GM12878 (cell line): ENCODE data around the gene IFNLR1. TPM values are rescaled to one million over a fixed set of nuclear protein-coding genes. Genes with fewer than 3 reads are reported as not detected.

ENCODE experiments used
- ATAC-seq: fragments of 200-7000 bp; cut with Tn5 transposase; 3 replicates; pipeline ENCODE4 v1.9.1; 2020; ENCODE audit warnings: mild to moderate bottlenecking, moderate library complexity
- BruUV-seq: library from RNA; stranded (reverse); fragments of 400-500 nt; replicated peaks from 2 replicates; lab custom pipeline; 2021; lab: Mats Ljungman, UMichigan
- CTCF ChIA-PET: fragments of 300-600 bp; sonication (Branson Sonifier 250); formaldehyde crosslinking; extraction: SDS; loops from one replicate; lab custom pipeline; 2021; ENCODE audit warnings: inconsistent platforms; lab: Yijun Ruan, JAX
- POLR2A ChIA-PET: fragments of 350-600 bp; formaldehyde crosslinking; extraction: SDS; loops from one replicate; lab custom pipeline; 2021; ENCODE audit warnings: inconsistent platforms; lab: Charles Lee
- RAD21 ChIA-PET: fragments of 300-600 bp; sonication (Branson Sonifier 250); formaldehyde crosslinking; loops from one replicate; lab custom pipeline; 2023; ENCODE audit warnings: antibody characterized with exemption; ENCODE audit not compliant: unreplicated experiment; lab: Charles Lee
- SMC1A ChIA-PET: fragments of 300-600 bp; sonication (Branson Sonifier 250); formaldehyde crosslinking; loops from one replicate; lab custom pipeline; 2023; ENCODE audit not compliant: unreplicated experiment, uncharacterized antibody; lab: Charles Lee
- DNase-seq: peaks from one replicate; pipeline ENCODE4 v3.0.0-alpha.2; 2011; ENCODE audit warnings: low read depth, low spot score
- FAIRE-seq: peaks from 3 replicates; lab custom pipeline; 2011; peaks lifted over from hg19 to GRCh38; lab: Jason Lieb, UNC
- H2AFZ ChIP-seq: 2 replicates; pipeline ENCODE4 v1.6.0; 2011; ENCODE audit warnings: low read depth, low read length, control low read depth; ENCODE audit not compliant: control insufficient read depth
- H3K27ac ChIP-seq: 2 replicates; pipeline ENCODE4 v1.5.1; 2011; ENCODE audit warnings: control low read depth; ENCODE audit not compliant: control insufficient read depth, insufficient read depth
- H3K27me3 ChIP-seq, 2 experiments: replicated peaks in 1 of 2; 2 replicates each; pipeline versions ENCODE4 v1.6.0 to v1.6.1; 2011; ENCODE audit warnings: low read length in 1 of 2; ENCODE audit not compliant: control insufficient read depth in 2 of 2, insufficient read depth in 2 of 2
- H3K36me3 ChIP-seq, 2 experiments: 2 replicates each; pipeline ENCODE4 v1.5.1; 2011; ENCODE audit warnings: low read length in 1 of 2; ENCODE audit not compliant: control insufficient read depth in 2 of 2, insufficient read depth in 2 of 2
- H3K4me1 ChIP-seq: 2 replicates; pipeline ENCODE4 v1.6.1; 2011; ENCODE audit warnings: mild to moderate bottlenecking, low read length, moderate library complexity, mixed read lengths; ENCODE audit not compliant: control insufficient read depth, insufficient read depth
- H3K4me2 ChIP-seq: 2 replicates; pipeline ENCODE4 v1.6.0; 2011; ENCODE audit warnings: control low read depth; ENCODE audit not compliant: control insufficient read depth, insufficient read depth
- H3K4me3 ChIP-seq: fragments of 200-600 bp; sonication (generic); 2 replicates; pipeline ENCODE4 v1.5.1; 2016
- H3K79me2 ChIP-seq: 2 replicates; pipeline ENCODE4 v1.6.0; 2011; ENCODE audit warnings: low read length; ENCODE audit not compliant: control insufficient read depth, insufficient read depth
- H3K9ac ChIP-seq: 2 replicates; pipeline ENCODE4 v1.8.0; 2011; ENCODE audit warnings: low read length, control low read depth, mixed read lengths; ENCODE audit not compliant: control insufficient read depth, insufficient read depth
- H3K9me3 ChIP-seq: replicated peaks from 3 replicates; pipeline ENCODE4 v1.5.1; 2011; ENCODE audit warnings: mild to moderate bottlenecking, low read length; ENCODE audit not compliant: control insufficient read depth, insufficient read depth
- H4K20me1 ChIP-seq: 2 replicates; pipeline ENCODE4 v1.6.0; 2011; ENCODE audit not compliant: control insufficient read depth, insufficient read depth
- BRCA1 ChIP-seq: IDR thresholded peaks from 2 replicates; pipeline ENCODE4 v1.6.1; 2011; ENCODE audit warnings: low read depth, low read length, improper control_type of control experiment
- CHD2 ChIP-seq: IDR thresholded peaks from 2 replicates; pipeline ENCODE4 v1.6.1; 2011; ENCODE audit warnings: low read depth, low read length, improper control_type of control experiment, borderline replicate concordance
- ELK1 ChIP-seq: IDR thresholded peaks from 2 replicates; pipeline ENCODE4 v1.6.1; 2012; ENCODE audit warnings: low read depth, low read length, improper control_type of control experiment
- IKZF1 ChIP-seq: fragments of 450-650 bp; conservative IDR thresholded peaks from 2 replicates; pipeline ENCODE4 v1.6.1; 2017; ENCODE audit warnings: antibody characterized with exemption, mild to moderate bottlenecking
- MTA3 ChIP-seq: IDR thresholded peaks from 2 replicates; pipeline ENCODE4 v1.6.1; 2012; ENCODE audit warnings: low read length, inconsistent platforms, borderline replicate concordance
- NBN ChIP-seq: fragments of 450-650 bp; IDR thresholded peaks from 2 replicates; pipeline ENCODE4 v1.6.1; 2016
- SMC3 ChIP-seq: IDR thresholded peaks from 2 replicates; pipeline ENCODE4 v1.6.1; 2011; ENCODE audit warnings: low read length, improper control_type of control experiment, borderline replicate concordance
- SRF ChIP-seq, 2 experiments: IDR thresholded peaks; 2 replicates each; pipeline ENCODE4 v1.6.1; 2011; ENCODE audit warnings: low read depth in 2 of 2, low read length in 2 of 2, mild to moderate bottlenecking in 1 of 2, moderate library complexity in 1 of 2
- TAF1 ChIP-seq: IDR thresholded peaks from 2 replicates; pipeline ENCODE4 v1.6.1; 2011; ENCODE audit warnings: mild to moderate bottlenecking, low read depth, low read length, borderline replicate concordance
- USF1 ChIP-seq: IDR thresholded peaks from 2 replicates; pipeline ENCODE4 v1.6.1; 2011; ENCODE audit warnings: borderline replicate concordance, low read depth, mild to moderate bottlenecking, moderate library complexity, mixed read lengths, low read length; ENCODE audit not compliant: insufficient read depth; ENCODE audit errors: extremely low read length
- ZNF207 ChIP-seq: fragments of 450-650 bp; IDR thresholded peaks from 2 replicates; pipeline ENCODE4 v1.6.1; 2014; ENCODE audit warnings: antibody characterized with exemption, mild to moderate bottlenecking, borderline replicate concordance
- ZNF24 ChIP-seq: fragments of 450-650 bp; IDR thresholded peaks from 2 replicates; pipeline ENCODE4 v1.6.1; 2017; ENCODE audit warnings: antibody characterized with exemption, mild to moderate bottlenecking
- WGBS: methylation state at CpG from one replicate; pipeline ENCODE4 v1.1.6; 2016; ENCODE audit warnings: low lambda C conversion rate; ENCODE audit not compliant: insufficient replicate concordance, insufficient coverage; ENCODE audit errors: missing lambda C conversion rate; 5-methylcytosine and 5-hydroxymethylcytosine counted together
- in situ Hi-C: fragments of 300-500 bp; cut with MboI; formaldehyde crosslinking; loops from 9 replicates; pipeline ENCODE4 v1.14.3; 2018; ENCODE audit warnings: mixed read lengths
- intact Hi-C: fragments of 100-400 bp; cut with micrococcal nuclease; formaldehyde crosslinking; loops from one replicate; pipeline ENCODE4 v1.14.2; 2022; ENCODE audit not compliant: unreplicated experiment
- polyA plus RNA-seq, 11 experiments: library from polyadenylated mRNA; depleted of rRNA in 4 of 11; unstranded in 6 of 11; stranded (reverse) in 5 of 11; fragments of >200 nt; fragmentation: Nextera tagmentation in 4 of 11; fragmentation: Illumina TruSeq in 1 of 11; extraction: Ambion mirVana in 4 of 11; extraction: Trizol in 1 of 11; gene quantifications; 1 replicate in 1 of 11; 2 replicates in 10 of 11; pipeline versions ENCODE4 v1.2.1 to v1.2.3, GENCODE V29; 2011 to 2016; ENCODE audit warnings: inconsistent platforms in 2 of 11, missing spikeins in 2 of 11, low read depth in 1 of 11
- total RNA-seq, 4 experiments: library from RNA; depleted of rRNA in 3 of 4; stranded (reverse); fragments of >200 nt in 3 of 4; fragmentation: Illumina TruSeq in 1 of 4; extraction: Trizol in 1 of 4; gene quantifications; 2 replicates each; pipeline versions ENCODE4 v1.2.1 to v1.2.3, GENCODE V29; 2013 to 2021
- TF ChIP-seq, protein P1 (sequence below): fragments of 450-650 bp; formaldehyde crosslinking; IDR thresholded peaks from 2 replicates; pipeline ENCODE4 v1.4.0; 2020; ENCODE audit warnings: mild to moderate bottlenecking, moderate library complexity
- TF ChIP-seq, protein P2 (sequence below): fragments of 450-650 bp; IDR thresholded peaks from 2 replicates; pipeline ENCODE4 v1.6.1; 2018; ENCODE audit warnings: borderline replicate concordance, mild to moderate bottlenecking; ENCODE audit not compliant: partially characterized antibody

The IFNLR1 gene
- total and polyA plus RNA-seq, 10 of the 15 experiments (the other 5 are each of a cell fraction or from before 2014, with no cell fraction given), result 0.31 to 5.6 (median 3.9) TPM

DNA sequence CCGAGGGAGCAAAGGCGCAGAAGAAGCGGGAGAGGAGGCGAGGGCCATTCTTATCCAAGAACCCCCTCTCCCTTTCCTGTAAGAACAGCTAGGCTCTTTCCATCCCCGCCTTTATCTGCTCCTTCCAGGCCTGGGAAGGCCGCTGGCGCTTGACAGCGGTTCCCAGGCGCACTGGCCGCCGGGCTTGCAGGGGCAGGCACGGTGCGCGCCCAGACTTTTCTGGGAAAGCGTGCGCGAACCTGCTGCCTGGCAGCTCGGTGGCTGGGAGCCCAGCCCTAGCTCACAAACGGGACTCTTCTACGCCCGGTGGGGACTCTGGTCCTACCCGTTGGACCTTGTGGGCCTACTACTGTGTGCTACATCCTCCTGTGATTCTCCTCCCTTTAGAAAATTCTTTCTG is 8.8 kb upstream of the IFNLR1 start:
- Histone ChIP-seq H3K27me3 (no peaks in the 10 kb centered on the region), H3K9me3 (no peaks in the 10 kb centered on the region; the same call in 2 of the 3 replicates), H2AFZ (no peak overlapping the region), H3K9ac (no peak overlapping the region), H4K20me1 (no peaks in the 10 kb centered on the region), H3K79me2 (no peaks in the 10 kb centered on the region), H3K36me3 (no peaks in the 10 kb centered on the region), H3K4me2 (no peak overlapping the region), H3K4me3 (no peak overlapping the region), H3K27ac (no peak overlapping the region), H3K4me1 (peaks cover 25% of the 10 kb centered on the region)
- ATAC-seq, result no peak
- intact Hi-C loops (loop anchor here (5.0 kb wide), 1 partner anchor 331 kb away; no protein-coding TSS in a partner anchor), in situ Hi-C loops (no loop called here)
- ChIA-PET CTCF (interaction anchor here (4.5 to 7.0 kb wide), 2 partner anchors 44 to 197 kb away, joined by 83 to 451 read pairs; no protein-coding TSS in a partner anchor), POLR2A (no interaction called here), SMC1A (interaction anchor here (7.4 kb wide), 1 partner anchor 197 kb away, joined by 297 read pairs; no protein-coding TSS in a partner anchor), RAD21 (interaction anchor here (2.5 to 7.6 kb wide), 2 partner anchors 45 to 197 kb away, joined by 7 to 225 read pairs; no protein-coding TSS in a partner anchor)
- FAIRE-seq, result no peak
- 95% methylated on average over 20 of the region's 22 CpGs for WGBS
- no peak for DNase-seq
- no TSS peak for BruUV-seq
- TF ChIP-seq ZNF24 (no peak), MTA3 (no peak), SRF (IDR thresholded peaks at IDR 0.05; ENCODE audit: low read depth in 2 of 2, low read length in 2 of 2) (no peak), CHD2 (no peak), TAF1 (no peak), USF1 (no peak), NBN (no peak), IKZF1 (no peak), ZNF207 (no peak), SMC3 (no peak), ELK1 (no peak), BRCA1 (no peak)
- TF ChIP-seq, protein P1, sequence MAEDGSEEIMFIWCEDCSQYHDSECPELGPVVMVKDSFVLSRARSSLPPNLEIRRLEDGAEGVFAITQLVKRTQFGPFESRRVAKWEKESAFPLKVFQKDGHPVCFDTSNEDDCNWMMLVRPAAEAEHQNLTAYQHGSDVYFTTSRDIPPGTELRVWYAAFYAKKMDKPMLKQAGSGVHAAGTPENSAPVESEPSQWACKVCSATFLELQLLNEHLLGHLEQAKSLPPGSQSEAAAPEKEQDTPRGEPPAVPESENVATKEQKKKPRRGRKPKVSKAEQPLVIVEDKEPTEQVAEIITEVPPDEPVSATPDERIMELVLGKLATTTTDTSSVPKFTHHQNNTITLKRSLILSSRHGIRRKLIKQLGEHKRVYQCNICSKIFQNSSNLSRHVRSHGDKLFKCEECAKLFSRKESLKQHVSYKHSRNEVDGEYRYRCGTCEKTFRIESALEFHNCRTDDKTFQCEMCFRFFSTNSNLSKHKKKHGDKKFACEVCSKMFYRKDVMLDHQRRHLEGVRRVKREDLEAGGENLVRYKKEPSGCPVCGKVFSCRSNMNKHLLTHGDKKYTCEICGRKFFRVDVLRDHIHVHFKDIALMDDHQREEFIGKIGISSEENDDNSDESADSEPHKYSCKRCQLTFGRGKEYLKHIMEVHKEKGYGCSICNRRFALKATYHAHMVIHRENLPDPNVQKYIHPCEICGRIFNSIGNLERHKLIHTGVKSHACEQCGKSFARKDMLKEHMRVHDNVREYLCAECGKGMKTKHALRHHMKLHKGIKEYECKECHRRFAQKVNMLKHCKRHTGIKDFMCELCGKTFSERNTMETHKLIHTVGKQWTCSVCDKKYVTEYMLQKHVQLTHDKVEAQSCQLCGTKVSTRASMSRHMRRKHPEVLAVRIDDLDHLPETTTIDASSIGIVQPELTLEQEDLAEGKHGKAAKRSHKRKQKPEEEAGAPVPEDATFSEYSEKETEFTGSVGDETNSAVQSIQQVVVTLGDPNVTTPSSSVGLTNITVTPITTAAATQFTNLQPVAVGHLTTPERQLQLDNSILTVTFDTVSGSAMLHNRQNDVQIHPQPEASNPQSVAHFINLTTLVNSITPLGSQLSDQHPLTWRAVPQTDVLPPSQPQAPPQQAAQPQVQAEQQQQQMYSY (CRISPR knock-in tag), result no peak
- TF ChIP-seq, protein P2, sequence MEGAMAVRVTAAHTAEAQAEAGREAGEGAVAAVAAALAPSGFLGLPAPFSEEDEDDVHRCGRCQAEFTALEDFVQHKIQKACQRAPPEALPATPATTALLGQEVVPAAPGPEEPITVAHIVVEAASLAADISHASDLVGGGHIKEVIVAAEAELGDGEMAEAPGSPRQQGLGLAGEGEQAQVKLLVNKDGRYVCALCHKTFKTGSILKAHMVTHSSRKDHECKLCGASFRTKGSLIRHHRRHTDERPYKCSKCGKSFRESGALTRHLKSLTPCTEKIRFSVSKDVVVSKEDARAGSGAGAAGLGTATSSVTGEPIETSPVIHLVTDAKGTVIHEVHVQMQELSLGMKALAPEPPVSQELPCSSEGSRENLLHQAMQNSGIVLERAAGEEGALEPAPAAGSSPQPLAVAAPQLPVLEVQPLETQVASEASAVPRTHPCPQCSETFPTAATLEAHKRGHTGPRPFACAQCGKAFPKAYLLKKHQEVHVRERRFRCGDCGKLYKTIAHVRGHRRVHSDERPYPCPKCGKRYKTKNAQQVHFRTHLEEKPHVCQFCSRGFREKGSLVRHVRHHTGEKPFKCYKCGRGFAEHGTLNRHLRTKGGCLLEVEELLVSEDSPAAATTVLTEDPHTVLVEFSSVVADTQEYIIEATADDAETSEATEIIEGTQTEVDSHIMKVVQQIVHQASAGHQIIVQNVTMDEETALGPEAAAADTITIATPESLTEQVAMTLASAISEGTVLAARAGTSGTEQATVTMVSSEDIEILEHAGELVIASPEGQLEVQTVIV, result no peak
